HG02571 (cell line): ENCODE results near the gene RUNX1.

Experiments used
- ATAC-seq: cut with Tn5 transposase; IDR thresholded peaks from one replicate; pipeline ENCODE4 v1.9.1; 2021; ENCODE audit warnings: mild to moderate bottlenecking, moderate library complexity; ENCODE audit not compliant: unreplicated experiment

Gene RUNX1

GRCh38 chr21:34836933-34837505, 212.1 kb downstream of the RUNX1 start:
- ATAC-seq: no peak

- no peak for ATAC-seq
Observed at GRCh38 chr21:34836103-34836932, 212.8 kb downstream of the RUNX1 start.

- no peak for ATAC-seq
Observed at GRCh38 chr21:34835526-34835925, 213.6 kb downstream of the RUNX1 start.

GRCh38 chr21:34834852-34835501, 214.1 kb downstream of the RUNX1 start:
- no peak for ATAC-seq

GRCh38 chr21:34834290-34834689, 214.8 kb downstream of the RUNX1 start:
- no peak for ATAC-seq

- ATAC-seq: no peak
Observed at GRCh38 chr21:34833465-34833864, 215.6 kb downstream of the RUNX1 start.

GRCh38 chr21:34830386-34831170, 218.5 kb downstream of the RUNX1 start:
- no peak for ATAC-seq

GRCh38 chr21:34827445-34828235, 221.5 kb downstream of the RUNX1 start:
- ATAC-seq: no peak

GRCh38 chr21:34826836-34827235, 222.3 kb downstream of the RUNX1 start:
- no peak for ATAC-seq

GRCh38 chr21:34825948-34826548, 223.1 kb downstream of the RUNX1 start:
- ATAC-seq: no peak

GRCh38 chr21:34825101-34825500, 224.0 kb downstream of the RUNX1 start:
- no peak for ATAC-seq

GRCh38 chr21:34824314-34824713, 224.8 kb downstream of the RUNX1 start:
- no peak for ATAC-seq

- no peak for ATAC-seq
Observed at GRCh38 chr21:34822942-34823341, 226.2 kb downstream of the RUNX1 start.

- no peak for ATAC-seq
Observed at GRCh38 chr21:34822168-34822567, 226.9 kb downstream of the RUNX1 start.

- no peak for ATAC-seq
Observed at GRCh38 chr21:34821717-34822116, 227.4 kb downstream of the RUNX1 start.

- ATAC-seq: no peak
Observed at GRCh38 chr21:34820051-34820450, 229.1 kb downstream of the RUNX1 start.

- ATAC-seq: no peak
Observed at GRCh38 chr21:34819357-34819999, 229.6 kb downstream of the RUNX1 start.

- no peak for ATAC-seq
Observed at GRCh38 chr21:34818662-34819158, 230.4 kb downstream of the RUNX1 start.
